ENCODE measurements around the gene KCNJ3. TPM values are rescaled to one million over a fixed set of nuclear protein-coding genes. Genes with fewer than 3 reads are reported as not detected.

Gene KCNJ3
- total RNA-seq, 4 donors from 2014 or later, result 0.40 to 1.3 (median 0.55) TPM; not detected in 1

- Histone ChIP-seq H3K27ac (no peak overlapping the region), H3K9me3 (no peaks in the 10 kb centered on the region), H3K4me1 (no peaks in the 10 kb centered on the region), H3K4me3 (no peak overlapping the region), H3K36me3 (no peaks in the 10 kb centered on the region), H3K27me3 (no peaks in the 10 kb centered on the region)
- DNase-seq, result no peak
- in situ Hi-C loops (cut with MboI; ENCODE audit: low pct_ligation_motif_present in 1 of 4, low pct_unique_long_range_greater_than_20kb in 1 of 4, low sequenced_read_pairs in 3 of 4) (no loop called here), intact Hi-C loops (cut with DNase I; ENCODE audit: low total_unique reads) (no loop called here)
- TF ChIP-seq CTCF (IDR thresholded peaks at IDR 0.05) (no peak), POLR2A (IDR thresholded peaks at IDR 0.05) (no peak), EP300 (IDR thresholded peaks at IDR 0.05; ENCODE audit: low read depth) (no peak), POLR2AphosphoS5 (IDR thresholded peaks at IDR 0.05) (no peak)
- 44 to 80% methylated on average over 1 of the region's 1 CpG for WGBS, 2 donors (ENCODE audit: low coverage in 1 of 2)
Measured at GRCh38 chr2:154670083-154670482, 28.4 kb upstream of the KCNJ3 start.

DNA sequence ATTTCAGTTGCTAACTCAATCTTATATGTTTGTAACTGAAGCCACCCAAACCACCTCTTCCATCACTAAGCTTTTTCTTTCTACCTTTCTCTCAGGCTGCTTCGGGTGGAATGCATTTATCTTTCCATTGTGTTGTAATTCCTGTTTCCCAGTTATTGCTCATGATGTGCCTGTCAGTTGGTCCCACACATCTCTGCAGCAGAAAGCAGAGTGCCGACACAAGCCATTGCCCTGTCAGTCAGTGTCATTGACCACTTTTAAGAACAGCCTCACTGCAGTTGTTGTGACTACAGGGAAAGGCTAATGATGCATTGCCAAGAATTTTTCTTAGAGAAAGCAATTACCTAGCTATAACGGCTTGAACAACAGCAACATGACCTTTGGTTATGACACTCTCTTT is 24.8 kb upstream of the KCNJ3 start:
- Histone ChIP-seq H3K36me3 (no peaks in the 10 kb centered on the region), H3K4me1 (no peaks in the 10 kb centered on the region), H3K4me3 (no peak overlapping the region), H3K9me3 (no peaks in the 10 kb centered on the region), H3K27me3 (no peaks in the 10 kb centered on the region), H3K27ac (no peak overlapping the region)
- 41 to 64% methylated on average over 2 to 3 of the region's 3 CpGs for WGBS, 2 donors (ENCODE audit: low coverage in 1 of 2)
- intact Hi-C loops (cut with DNase I; ENCODE audit: low total_unique reads), result no loop called here
- in situ Hi-C loops (cut with MboI; ENCODE audit: low pct_ligation_motif_present in 1 of 4, low pct_unique_long_range_greater_than_20kb in 1 of 4, low sequenced_read_pairs in 3 of 4), result no loop called here
- no peak for DNase-seq
- TF ChIP-seq EP300 (IDR thresholded peaks at IDR 0.05; ENCODE audit: low read depth) (no peak), POLR2AphosphoS5 (IDR thresholded peaks at IDR 0.05) (no peak), CTCF (IDR thresholded peaks at IDR 0.05) (no peak), POLR2A (IDR thresholded peaks at IDR 0.05) (no peak)

- DNase-seq, result no peak
- in situ Hi-C loops (cut with MboI; ENCODE audit: low pct_ligation_motif_present in 1 of 4, low pct_unique_long_range_greater_than_20kb in 1 of 4, low sequenced_read_pairs in 3 of 4), result no loop called here
- H3K4me1 ChIP-seq, result no peaks in the 10 kb centered on the region
- no peak overlapping the region for H3K4me3 ChIP-seq
- WGBS, 2 donors (ENCODE audit: low coverage in 1 of 2), result 95% methylated on average over 3 of the region's 3 CpGs; no CpG with 5 or more reads in 1 of the 2 donors
- H3K27ac ChIP-seq, result no peak overlapping the region
- no peaks in the 10 kb centered on the region for H3K36me3 ChIP-seq
- H3K9me3 ChIP-seq, result no peaks in the 10 kb centered on the region
- TF ChIP-seq CTCF (IDR thresholded peaks at IDR 0.05), result no peak
- no peak for TF ChIP-seq EP300 (IDR thresholded peaks at IDR 0.05; ENCODE audit: low read depth)
- TF ChIP-seq POLR2A (IDR thresholded peaks at IDR 0.05), result no peak
- no peak for TF ChIP-seq POLR2AphosphoS5 (IDR thresholded peaks at IDR 0.05)
- no peaks in the 10 kb centered on the region for H3K27me3 ChIP-seq
- intact Hi-C loops (cut with DNase I; ENCODE audit: low total_unique reads), result no loop called here
Measured at GRCh38 chr2:154677401-154677800, 21.1 kb upstream of the KCNJ3 start.

- intact Hi-C loops (cut with DNase I; ENCODE audit: low total_unique reads) (no loop called here), in situ Hi-C loops (cut with MboI; ENCODE audit: low pct_ligation_motif_present in 1 of 4, low pct_unique_long_range_greater_than_20kb in 1 of 4, low sequenced_read_pairs in 3 of 4) (no loop called here)
- no peaks in the 10 kb centered on the region for H3K27me3 ChIP-seq
- no peak overlapping the region for H3K4me3 ChIP-seq
- no peak for DNase-seq
- 68 to 84% methylated on average over 2 of the region's 2 CpGs for WGBS, 2 donors (ENCODE audit: low coverage in 1 of 2)
- no peaks in the 10 kb centered on the region for H3K4me1 ChIP-seq
- TF ChIP-seq POLR2AphosphoS5 (IDR thresholded peaks at IDR 0.05) (no peak), CTCF (IDR thresholded peaks at IDR 0.05) (no peak), EP300 (IDR thresholded peaks at IDR 0.05; ENCODE audit: low read depth) (no peak), POLR2A (IDR thresholded peaks at IDR 0.05) (no peak)
- no peaks in the 10 kb centered on the region for H3K36me3 ChIP-seq
- H3K27ac ChIP-seq, result no peak overlapping the region
- H3K9me3 ChIP-seq, result no peaks in the 10 kb centered on the region
Measured at GRCh38 chr2:154681741-154682140, 16.8 kb upstream of the KCNJ3 start.

All from transverse colon (tissue), 4 donors.